CD4-positive, alpha-beta T cell treated with Interleukin-2 at 100 ng/mL for 4 hours (primary cell): ENCODE data around the gene SPDYE2B.
"Not testable (repeated sequence)": the region's sequence is repeated elsewhere in the genome, so short reads cannot be mapped to it uniquely, and the experiment has no call there.

ENCODE experiments used
- DNase-seq: peaks from one replicate; pipeline ENCODE4 v3.0.0-alpha.2; 2020; ENCODE audit warnings: low spot score

SPDYE2B gene

GRCh38 chr7:102643404-102643803, 6.7 kb upstream of the SPDYE2B start:
- not testable (repeated sequence) for DNase-seq

DNA sequence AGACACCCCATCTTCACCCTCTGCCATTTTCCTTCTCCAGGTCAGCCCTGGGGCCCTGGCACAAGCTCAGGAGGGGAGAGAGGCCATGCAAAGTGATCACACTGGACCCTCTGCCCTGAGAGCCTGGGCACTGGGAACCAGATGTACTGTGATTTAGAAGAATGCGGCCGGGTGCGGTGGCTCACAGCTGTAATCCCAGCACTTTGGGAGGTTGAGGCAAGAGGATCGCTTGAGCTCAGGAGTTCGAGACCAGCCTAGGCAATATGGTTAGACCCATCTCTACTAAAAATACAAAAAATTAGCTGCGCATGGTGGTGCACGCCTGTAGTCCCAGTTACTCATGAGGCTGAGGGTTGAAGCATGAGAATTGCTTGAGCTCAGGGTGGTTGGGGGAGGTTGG, 2.3 kb upstream of the SPDYE2B start:
- DNase-seq: not testable (repeated sequence)

GRCh38 chr7:102664765-102665164, 14.6 kb downstream of the SPDYE2B start:
- DNase-seq: not testable (repeated sequence)

GRCh38 chr7:102666850-102667249, 16.7 kb downstream of the SPDYE2B start:
- DNase-seq: not testable (repeated sequence)

- not testable (repeated sequence) for DNase-seq
Measured at GRCh38 chr7:102667523-102667922, 17.4 kb downstream of the SPDYE2B start.

- peak; percentile 98 for DNase-seq
Measured at GRCh38 chr7:102671166-102671955, 21.2 kb downstream of the SPDYE2B start, which contains the start of gene POLR2J2. TSS of gene POLR2J2 (minus strand) at chr7:102671663. CDS start at chr7:102671601, 62 bp downstream.

DNA sequence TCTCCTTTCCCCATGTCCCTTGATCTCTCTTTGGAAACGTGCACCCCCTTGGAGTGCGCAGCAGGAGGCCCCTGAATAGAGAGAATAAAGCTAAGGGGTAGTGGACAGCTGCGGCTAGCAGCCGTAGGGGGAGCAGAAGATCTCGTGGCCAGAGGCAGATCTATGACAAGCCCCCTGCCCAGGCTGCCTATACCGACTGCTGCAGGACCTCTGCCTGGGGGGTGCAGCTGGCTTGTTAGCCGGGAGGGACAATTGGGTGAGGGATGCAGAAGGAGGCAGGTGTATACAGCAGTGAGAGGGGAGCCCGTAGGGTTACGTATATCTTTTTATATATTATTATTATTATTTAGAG, 21.8 kb downstream of the SPDYE2B start:
- DNase-seq: not testable (repeated sequence)

- not testable (repeated sequence) for DNase-seq
Measured at GRCh38 chr7:102673447-102674067, 23.4 kb downstream of the SPDYE2B start.

DNA sequence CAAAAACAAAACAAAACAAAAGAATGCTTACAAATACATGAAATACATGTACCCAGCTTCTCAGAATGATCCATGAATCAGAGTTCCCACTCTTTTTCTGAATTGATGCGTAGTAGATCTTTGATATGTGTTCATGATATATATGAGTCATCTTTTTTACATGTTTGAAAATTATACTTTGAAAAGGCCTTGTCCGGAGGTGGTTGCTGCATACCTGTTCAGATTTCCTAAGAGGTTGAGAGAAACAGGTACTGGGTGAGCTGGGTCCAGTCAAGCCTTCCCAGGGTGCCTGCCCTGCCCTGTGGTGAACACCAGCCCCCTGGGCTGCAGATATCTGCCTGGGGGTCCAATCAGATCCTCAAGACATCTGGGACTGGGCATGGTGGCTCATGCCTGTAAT, 25.4 kb downstream of the SPDYE2B start:
- DNase-seq: not testable (repeated sequence)

DNA sequence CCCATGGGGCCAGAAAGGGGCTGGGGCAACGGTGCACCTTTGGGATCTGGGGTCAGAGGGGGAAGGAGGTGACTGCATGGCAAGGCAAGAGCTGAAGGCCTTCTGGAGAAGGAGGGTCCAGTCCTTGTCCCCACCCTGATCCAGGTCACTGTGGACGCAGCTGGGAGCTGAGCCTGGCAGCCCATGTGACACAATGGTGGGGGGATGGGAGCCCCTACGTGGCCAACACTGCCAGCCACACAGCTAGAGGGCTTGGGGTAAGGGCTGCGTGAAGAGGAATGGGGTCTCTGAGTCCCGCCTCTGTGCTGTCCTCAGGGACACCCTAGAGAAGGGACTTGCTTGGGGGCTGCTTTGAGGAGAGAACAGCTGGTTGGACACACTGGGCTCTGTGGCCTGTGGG, 30.7 kb downstream of the SPDYE2B start:
- DNase-seq: not testable (repeated sequence)

DNA sequence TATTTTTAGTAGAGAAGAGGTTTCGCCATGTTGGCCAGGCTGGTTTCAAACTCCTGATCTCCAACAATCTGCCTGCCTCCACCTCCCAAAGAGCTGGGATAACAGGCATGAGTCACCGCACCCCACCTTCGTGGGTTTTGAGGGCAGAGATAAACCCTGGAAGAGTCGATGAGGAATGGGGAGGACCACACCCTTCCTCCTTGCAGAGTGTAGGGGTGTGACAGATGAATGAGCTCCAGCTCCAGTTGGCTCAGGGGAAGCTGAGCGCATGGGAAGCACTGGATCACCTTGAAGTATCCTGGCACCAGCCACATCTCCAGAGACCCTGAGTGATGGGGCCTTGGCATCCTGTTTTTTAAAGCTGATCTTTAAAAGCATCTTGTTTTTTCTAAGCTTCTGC, 32.4 kb downstream of the SPDYE2B start:
- DNase-seq: not testable (repeated sequence)

GRCh38 chr7:102688299-102689036, 38.3 kb downstream of the SPDYE2B start:
- not testable (repeated sequence) for DNase-seq

GRCh38 chr7:102689436-102690282, 39.5 kb downstream of the SPDYE2B start:
- DNase-seq: not testable (repeated sequence)

GRCh38 chr7:102690602-102691001, 40.5 kb downstream of the SPDYE2B start:
- DNase-seq: not testable (repeated sequence)

DNA sequence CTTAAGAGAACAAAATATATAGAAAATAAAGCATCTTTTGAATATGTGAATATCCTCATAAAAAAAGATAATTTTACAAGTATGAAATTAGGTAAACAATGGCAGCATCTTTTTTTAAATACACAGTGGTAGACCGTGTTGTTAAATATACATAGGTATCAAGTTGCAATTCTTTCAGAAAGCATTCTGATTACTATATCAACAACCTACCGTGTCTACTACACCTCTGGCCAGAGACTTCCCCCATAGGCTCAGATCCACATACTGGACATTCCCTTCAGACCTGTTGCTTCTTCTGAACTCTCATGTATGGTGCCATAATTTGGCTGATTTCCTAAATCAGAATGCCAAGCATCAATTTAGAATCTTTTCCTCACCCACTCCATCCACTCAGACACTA, 43.9 kb downstream of the SPDYE2B start:
- DNase-seq: not testable (repeated sequence)

DNA sequence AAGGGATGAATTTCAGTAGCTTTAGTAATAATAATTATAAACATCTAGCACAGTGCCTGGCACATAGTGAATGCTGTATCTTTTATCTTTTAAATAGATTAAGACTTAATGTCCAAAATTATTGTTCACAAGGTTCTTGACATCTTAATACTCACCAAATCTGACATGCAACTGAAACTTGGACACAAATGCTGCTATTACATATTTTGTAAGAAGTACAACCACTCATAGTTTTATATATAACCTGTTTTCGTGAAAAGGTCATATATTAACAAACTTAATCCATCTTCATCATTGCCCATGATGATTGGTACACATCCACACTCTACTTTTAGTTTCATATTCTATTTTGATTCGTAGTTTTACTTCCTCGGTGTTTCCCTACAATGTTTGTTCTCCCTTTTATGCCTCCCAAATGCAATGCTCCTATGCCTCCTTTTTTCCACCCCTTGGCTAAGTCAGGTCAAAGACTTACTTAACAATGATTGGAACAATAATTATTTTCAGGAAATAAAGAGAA, 45.0 kb downstream of the SPDYE2B start:
- DNase-seq: not testable (repeated sequence)

DNA sequence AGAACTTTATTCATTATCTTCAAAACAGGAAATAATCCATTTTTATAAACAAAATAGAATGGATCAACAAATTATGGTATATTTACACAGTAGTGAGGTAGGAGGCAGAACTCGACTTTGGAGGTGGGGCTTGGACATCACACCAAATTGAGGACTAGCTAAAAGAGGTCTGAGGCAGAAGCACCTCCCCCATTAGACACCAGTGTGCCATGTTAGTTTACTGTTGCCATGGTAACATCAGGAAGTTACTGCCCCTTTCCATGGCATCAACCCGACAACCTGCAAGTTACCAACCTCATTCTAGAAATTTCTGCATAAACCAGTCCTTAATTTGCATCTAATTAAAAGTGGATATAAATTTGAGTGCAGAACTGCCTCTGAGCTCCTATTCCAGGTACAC, 45.9 kb downstream of the SPDYE2B start:
- not testable (repeated sequence) for DNase-seq

DNA sequence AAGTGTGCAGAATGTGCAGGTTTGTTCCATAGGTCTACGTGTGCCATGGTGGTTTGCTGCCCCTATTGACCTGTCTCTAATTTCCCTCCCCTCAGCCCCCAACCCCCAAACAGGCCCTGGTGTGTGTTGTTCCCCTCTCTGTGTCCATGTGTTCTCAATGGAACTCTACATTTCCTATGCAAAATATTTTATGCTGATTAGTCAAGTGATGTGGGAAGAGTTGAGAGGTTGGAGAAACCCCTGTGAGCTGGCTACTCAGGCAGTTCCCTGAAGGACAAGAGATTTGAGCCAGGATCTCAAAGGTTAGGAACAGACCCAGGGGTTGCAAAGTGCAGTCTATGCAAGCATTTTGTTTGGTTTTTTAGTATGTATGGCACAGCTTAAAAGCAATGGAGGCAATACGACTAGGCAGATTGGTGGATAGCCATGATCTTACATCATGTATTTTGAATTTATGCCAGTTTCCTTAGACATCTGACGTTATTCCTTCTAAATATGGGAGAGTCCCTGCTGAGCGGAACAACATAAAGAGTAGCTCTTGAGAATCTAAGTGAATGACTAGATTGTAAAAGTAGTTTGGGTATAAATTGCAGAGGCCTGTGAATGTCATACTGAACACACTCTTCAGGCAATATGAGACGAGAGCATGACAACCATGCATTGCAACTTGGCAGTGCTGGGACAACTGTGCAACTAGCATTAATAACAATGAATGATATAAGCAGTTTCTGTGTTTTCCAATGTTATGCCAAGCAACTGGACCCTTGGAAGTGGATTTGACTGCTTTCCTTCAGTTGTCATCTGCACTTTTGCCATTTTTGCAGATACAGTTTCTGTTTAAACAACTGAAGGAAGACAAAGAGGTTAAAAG, 47.8 kb downstream of the SPDYE2B start:
- not testable (repeated sequence) for DNase-seq

- not testable (repeated sequence) for DNase-seq
Measured at GRCh38 chr7:102698962-102699750, 49.0 kb downstream of the SPDYE2B start.
